ENCODE results near the gene REV3L. TPM values are rescaled to one million over a fixed set of nuclear protein-coding genes. Genes with fewer than 3 reads are reported as not detected.

The REV3L gene
- total and polyA plus RNA-seq, 12 donors, result 5.6 to 25.8 (median 13.9) TPM

- H3K36me3 ChIP-seq, result no peaks in the 10 kb centered on the region
- intact Hi-C loops (cut with DNase I), result no loop called here
- ATAC-seq (peak in 4 of 8 donors; percentile 52 to 83 (median 64)), DNase-seq (no peak)
- WGBS, 2 donors, result 63% methylated on average over 2 of the region's 2 CpGs
- no peaks in the 10 kb centered on the region for H3K27me3 ChIP-seq
- TF ChIP-seq CTCF (IDR thresholded peaks at IDR 0.05), result no peak
- H3K9me3 ChIP-seq, result peaks cover 0 to 22% (median 0%) of the 10 kb centered on the region in 11 donors
- peak overlapping the region in 4 of 10 donors; percentile 8 to 40 (median 23) for H3K27ac ChIP-seq
- no peak overlapping the region for H3K4me3 ChIP-seq
- peaks cover 0 to 28% (median 12%) of the 10 kb centered on the region in 9 donors for H3K4me1 ChIP-seq
These were observed 40.6 kb upstream of the REV3L start for GRCh38 chr6:111523484-111524167.

- Histone ChIP-seq H3K4me3 (no peak overlapping the region), H3K27me3 (no peaks in the 10 kb centered on the region), H3K36me3 (no peaks in the 10 kb centered on the region), H3K4me1 (peaks cover 0 to 26% (median 12%) of the 10 kb centered on the region in 9 donors), H3K27ac (no peak overlapping the region), H3K9me3 (peaks cover 0 to 22% (median 0%) of the 10 kb centered on the region in 11 donors)
- TF ChIP-seq CTCF (IDR thresholded peaks at IDR 0.05), result no peak
- intact Hi-C loops (cut with DNase I), result no loop called here
- WGBS, 2 donors, result 77 to 81% methylated on average over 4 of the region's 4 CpGs
- DNase-seq (no peak), ATAC-seq (no peak)
These were observed 39.5 kb upstream of the REV3L start for GRCh38 chr6:111522393-111523020.

- no peak for TF ChIP-seq CTCF (IDR thresholded peaks at IDR 0.05)
- Histone ChIP-seq H3K27me3 (no peaks in the 10 kb centered on the region), H3K4me3 (no peak overlapping the region), H3K4me1 (peaks cover 0 to 24% (median 12%) of the 10 kb centered on the region in 9 donors), H3K36me3 (no peaks in the 10 kb centered on the region), H3K27ac (no peak overlapping the region), H3K9me3 (peaks cover 0 to 22% (median 0%) of the 10 kb centered on the region in 11 donors)
- 88 to 95% methylated on average over 5 of the region's 5 CpGs for WGBS, 2 donors
- DNase-seq (no peak), ATAC-seq (no peak)
- intact Hi-C loops (cut with DNase I), result no loop called here
These were observed 38.7 kb upstream of the REV3L start for GRCh38 chr6:111521497-111522270.

- DNase-seq, result no peak
- intact Hi-C loops (cut with DNase I), result no loop called here
These were observed 37.5 kb upstream of the REV3L start for GRCh38 chr6:111520524-111520923.

More at GRCh38 chr6:111520524-111520923, 37.5 kb upstream of the REV3L start:
- H3K36me3 ChIP-seq, result no peaks in the 10 kb centered on the region
- peaks cover 0 to 22% (median 0%) of the 10 kb centered on the region in 11 donors for H3K9me3 ChIP-seq
- H3K4me3 ChIP-seq, result no peak overlapping the region
- no peaks in the 10 kb centered on the region for H3K27me3 ChIP-seq
- H3K27ac ChIP-seq, result no peak overlapping the region
- ATAC-seq, result no peak
- no peak for TF ChIP-seq CTCF (IDR thresholded peaks at IDR 0.05)
- peaks cover 0 to 24% (median 12%) of the 10 kb centered on the region in 9 donors for H3K4me1 ChIP-seq
